Hypothalamus (tissue), 51 donors: ENCODE measurements around the gene TBX3.

Source experiments
- DNase-seq, 51 donors: peaks; one replicate each; lab custom pipeline; 2025; lab: John Stamatoyannopoulos, UW

TBX3 gene

DNA sequence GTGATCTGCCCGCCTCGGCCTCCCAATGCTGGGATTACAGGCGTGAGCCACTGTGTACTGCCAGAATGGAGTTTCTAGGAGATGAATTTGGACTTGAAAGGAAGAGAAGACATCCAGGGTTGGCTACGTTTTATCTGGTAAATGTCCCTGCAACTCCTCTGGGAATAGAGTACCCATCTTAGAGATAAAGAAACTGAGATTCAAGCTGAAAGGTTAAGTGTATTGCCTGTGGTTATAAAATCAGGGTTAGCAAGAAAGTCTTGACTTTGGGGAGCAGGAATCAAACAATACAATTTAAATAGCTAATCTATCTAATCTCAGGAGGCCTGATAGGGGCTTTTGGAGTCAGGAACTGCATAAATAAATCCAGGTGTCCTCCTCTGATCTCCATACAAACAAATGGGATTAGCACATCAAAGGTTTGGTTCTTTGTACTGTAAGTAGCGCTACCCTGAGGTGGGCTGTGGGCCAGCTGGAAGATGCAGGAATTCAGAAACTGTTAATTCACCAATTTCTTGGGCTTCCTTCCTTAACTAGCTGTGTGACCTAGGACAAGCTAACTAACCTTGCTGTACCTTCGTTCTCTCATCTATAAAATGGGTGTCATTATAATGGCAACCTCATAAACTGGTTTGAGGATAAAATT, 45.1 kb downstream of the TBX3 start:
- DNase-seq, result no peak

DNA sequence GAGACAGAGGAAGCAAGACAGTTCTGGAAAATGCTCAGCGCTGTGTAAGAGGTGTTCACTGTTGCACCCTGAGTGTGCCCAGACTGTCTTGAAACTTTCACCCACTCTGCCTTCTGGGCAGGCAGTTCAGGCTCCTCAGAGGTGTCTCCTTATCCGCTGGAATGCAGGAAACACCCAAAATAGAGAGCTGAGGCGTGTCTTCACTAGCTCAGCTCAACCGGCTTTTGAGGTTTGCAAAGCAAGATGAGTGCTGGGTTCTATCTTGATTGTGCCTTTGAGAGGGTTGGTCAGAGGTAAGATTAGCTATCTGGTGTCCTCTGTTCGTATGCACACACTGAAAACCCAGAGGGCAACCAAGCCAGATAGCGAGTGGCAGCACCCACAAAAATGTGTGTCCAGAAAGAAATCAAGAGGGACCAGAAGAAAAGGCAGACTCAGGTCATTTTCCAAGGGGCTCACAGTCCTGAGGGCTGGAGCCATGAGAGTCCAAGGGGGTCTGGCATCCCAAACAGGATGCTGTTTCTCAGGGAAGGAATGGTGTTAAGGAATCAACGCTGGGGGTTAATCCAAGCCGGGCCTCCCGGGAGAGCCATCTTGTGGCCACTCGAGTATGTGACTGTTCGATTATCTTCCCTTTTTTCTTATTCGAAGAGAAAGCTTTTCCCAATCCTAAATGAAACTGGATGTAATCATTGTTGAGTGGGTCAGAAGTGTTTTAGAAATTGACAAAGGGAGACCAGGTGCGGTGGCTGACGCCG, 47.1 kb downstream of the TBX3 start:
- peak in 5 of 51 donors; percentile 0 to 3 (median 1) for DNase-seq

DNA sequence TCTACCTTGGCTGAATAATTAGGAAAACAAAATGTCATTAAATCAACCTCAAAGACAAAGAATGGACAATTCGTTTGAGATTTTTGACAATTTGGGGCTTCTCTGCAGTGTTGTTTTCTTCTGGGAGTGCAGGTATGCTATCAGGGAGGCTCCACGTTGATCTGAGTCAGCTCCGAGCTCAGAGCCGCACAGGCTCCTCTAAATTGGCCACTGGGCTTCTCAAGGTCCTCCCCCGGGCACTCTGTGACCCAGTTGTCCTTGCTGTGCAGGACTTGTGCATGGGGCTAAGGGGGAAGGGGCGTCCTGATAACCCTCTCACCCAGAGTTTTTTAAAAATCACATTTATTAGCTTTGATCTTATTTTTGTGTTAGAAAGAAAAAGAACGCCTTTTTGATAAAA, 52.7 kb downstream of the TBX3 start:
- no peak for DNase-seq

DNA sequence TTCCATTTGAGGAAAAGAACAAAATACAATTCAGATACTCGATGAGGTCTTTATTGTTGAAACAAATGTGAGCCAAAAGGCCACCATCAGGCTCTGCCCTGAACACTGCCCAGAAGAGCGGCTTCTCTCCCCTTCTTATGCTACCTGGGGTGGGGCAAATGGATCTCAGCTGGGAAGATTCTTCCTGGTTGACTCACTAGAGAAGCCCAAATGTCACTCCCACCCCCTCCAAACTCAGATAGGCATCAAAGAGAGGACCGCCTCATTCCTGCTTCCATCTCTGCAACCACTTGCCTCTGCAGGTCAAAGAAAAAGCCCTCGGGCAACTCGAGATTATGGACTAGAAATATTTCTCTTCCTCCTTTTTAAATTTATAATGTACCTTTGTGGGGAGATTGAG, 55.8 kb downstream of the TBX3 start:
- DNase-seq, result no peak

DNA sequence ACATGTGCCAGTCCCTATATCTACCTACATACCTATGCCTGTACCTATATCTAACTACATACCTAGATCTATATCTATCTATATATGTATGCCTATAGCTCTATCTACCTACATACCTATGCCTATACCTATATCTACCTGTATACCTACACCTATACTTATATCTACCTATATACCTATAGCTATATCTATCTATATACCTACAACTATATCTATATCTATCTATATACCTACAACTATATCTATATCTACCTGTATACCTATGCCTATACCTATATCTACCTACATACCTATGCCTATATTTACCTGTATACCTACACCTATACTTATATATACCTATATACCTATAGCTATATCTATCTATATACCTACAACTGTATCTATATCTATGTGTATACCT, 56.6 kb downstream of the TBX3 start:
- no peak for DNase-seq

DNA sequence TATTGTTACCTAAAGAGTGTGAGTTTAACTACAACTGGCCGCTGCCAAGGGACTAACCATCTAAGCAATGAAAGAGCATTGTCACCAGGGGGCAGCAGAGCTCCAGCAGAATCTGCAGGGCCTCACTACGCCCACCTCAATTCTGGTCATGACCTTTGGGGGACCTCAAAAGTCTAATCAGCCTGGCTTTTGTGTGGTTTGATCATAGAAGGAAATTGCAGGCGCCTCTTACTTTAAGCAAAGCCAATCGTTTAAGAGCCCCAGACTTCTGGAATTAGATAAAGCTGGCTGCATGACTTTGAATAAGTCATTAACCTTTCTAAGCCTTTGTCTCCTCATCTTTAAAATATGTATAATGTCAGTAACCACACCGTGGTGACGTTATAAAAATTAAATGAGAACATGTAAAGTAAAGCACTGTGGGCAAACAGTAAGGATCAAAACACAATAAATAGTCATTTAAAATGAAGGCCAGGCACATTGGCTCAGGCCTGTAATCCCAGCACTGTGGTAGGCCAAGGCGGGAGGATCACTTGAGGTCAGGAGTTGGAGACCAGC, 58.6 kb downstream of the TBX3 start:
- peak in 5 of 51 donors; percentile 1 to 11 (median 1) for DNase-seq

DNA sequence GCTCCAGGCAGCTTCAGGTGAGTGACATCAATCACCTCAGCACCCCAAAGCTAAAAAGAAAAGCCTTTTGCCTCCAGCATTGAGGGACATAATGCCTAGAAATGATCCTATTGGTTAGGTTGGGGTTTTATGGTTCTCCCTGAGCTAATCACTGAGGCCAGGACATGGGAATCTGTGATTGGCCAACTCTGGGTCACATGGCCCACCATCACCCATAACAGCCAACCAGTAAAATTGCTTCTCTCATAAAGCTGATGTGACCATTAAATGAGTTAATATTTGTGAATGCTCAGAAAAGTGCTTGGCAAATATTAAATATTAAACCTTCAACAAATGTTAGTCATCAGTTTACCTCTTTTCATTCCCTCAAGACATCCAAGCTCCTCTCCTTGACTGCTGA, 60.2 kb downstream of the TBX3 start:
- DNase-seq, result no peak
